PFSK-1 (cell line): ENCODE data around the gene ITPRIPL1.

Source experiments
- FOXP2 ChIP-seq: optimal IDR thresholded peaks from 2 replicates; pipeline ENCODE3; 2011; ENCODE audit warnings: borderline replicate concordance, control low read depth, inconsistent platforms; ENCODE audit not compliant: insufficient read depth; ENCODE audit errors: extremely low read length, extremely low read depth
- POLR2AphosphoS5 ChIP-seq: IDR thresholded peaks from 2 replicates; pipeline ENCODE4 v1.6.1; 2012; ENCODE audit warnings: low read depth, mild to moderate bottlenecking, control low read depth, low read length, moderate library complexity
- SIN3A ChIP-seq: IDR thresholded peaks from 2 replicates; pipeline ENCODE4 v1.6.1; 2012; ENCODE audit warnings: mild to moderate bottlenecking, low read length, moderate library complexity, borderline replicate concordance; ENCODE audit not compliant: insufficient read depth
- TAF1 ChIP-seq: IDR thresholded peaks from 2 replicates; pipeline ENCODE4 v1.6.1; 2012; ENCODE audit warnings: low read length, control low read depth, borderline replicate concordance; ENCODE audit not compliant: insufficient read depth
- TF ChIP-seq, protein P1 (sequence below), 2 experiments: IDR thresholded peaks; 2 replicates each; pipeline versions ENCODE4 v1.6.1 to v1.8.0; 2011 to 2012; ENCODE audit warnings: low read depth in 2 of 2, low read length in 2 of 2, control low read depth in 1 of 2, inconsistent platforms in 1 of 2, mild to moderate bottlenecking in 1 of 2, moderate library complexity in 1 of 2; ENCODE audit not compliant: insufficient read depth in 1 of 2

Gene ITPRIPL1

DNA sequence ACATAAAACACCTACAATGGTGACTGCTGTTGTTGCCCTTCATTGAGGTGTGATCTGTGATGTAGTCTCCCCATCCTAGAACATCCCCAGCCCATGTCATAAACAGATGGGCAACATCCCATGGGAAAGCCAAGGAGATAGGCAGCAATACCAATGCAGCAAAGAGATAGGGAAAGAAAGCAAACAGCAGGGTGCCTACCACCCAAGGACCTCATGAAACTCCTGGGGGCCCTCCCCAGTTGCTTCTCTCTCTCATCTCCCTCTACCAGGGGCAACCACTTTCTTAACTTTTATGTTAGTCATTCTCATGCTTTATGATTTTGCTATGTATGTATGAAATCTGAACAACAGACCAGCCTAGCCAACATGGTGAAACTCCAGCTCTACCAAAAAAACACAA, 8.1 kb upstream of the ITPRIPL1 start:
- TF ChIP-seq, protein P1, sequence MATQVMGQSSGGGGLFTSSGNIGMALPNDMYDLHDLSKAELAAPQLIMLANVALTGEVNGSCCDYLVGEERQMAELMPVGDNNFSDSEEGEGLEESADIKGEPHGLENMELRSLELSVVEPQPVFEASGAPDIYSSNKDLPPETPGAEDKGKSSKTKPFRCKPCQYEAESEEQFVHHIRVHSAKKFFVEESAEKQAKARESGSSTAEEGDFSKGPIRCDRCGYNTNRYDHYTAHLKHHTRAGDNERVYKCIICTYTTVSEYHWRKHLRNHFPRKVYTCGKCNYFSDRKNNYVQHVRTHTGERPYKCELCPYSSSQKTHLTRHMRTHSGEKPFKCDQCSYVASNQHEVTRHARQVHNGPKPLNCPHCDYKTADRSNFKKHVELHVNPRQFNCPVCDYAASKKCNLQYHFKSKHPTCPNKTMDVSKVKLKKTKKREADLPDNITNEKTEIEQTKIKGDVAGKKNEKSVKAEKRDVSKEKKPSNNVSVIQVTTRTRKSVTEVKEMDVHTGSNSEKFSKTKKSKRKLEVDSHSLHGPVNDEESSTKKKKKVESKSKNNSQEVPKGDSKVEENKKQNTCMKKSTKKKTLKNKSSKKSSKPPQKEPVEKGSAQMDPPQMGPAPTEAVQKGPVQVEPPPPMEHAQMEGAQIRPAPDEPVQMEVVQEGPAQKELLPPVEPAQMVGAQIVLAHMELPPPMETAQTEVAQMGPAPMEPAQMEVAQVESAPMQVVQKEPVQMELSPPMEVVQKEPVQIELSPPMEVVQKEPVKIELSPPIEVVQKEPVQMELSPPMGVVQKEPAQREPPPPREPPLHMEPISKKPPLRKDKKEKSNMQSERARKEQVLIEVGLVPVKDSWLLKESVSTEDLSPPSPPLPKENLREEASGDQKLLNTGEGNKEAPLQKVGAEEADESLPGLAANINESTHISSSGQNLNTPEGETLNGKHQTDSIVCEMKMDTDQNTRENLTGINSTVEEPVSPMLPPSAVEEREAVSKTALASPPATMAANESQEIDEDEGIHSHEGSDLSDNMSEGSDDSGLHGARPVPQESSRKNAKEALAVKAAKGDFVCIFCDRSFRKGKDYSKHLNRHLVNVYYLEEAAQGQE (IDR thresholded peaks at IDR 0.05; ENCODE audit: insufficient read depth in 1 of 2, low read depth in 2 of 2, low read length in 2 of 2) = no peak
- TF ChIP-seq TAF1 = no peak
- TF ChIP-seq POLR2AphosphoS5 = no peak
- no peak for TF ChIP-seq SIN3A
- TF ChIP-seq FOXP2 = no peak

GRCh38 chr2:96317584-96317997, 7.5 kb upstream of the ITPRIPL1 start:
- TF ChIP-seq TAF1 (no peak), POLR2AphosphoS5 (no peak), SIN3A (no peak), FOXP2 (no peak)
- TF ChIP-seq, protein P1 (IDR thresholded peaks at IDR 0.05; ENCODE audit: insufficient read depth in 1 of 2, low read depth in 2 of 2, low read length in 2 of 2) = no peak

- TF ChIP-seq FOXP2 = no peak
- TF ChIP-seq SIN3A = no peak
- TF ChIP-seq POLR2AphosphoS5 = no peak
- TF ChIP-seq TAF1 = no peak
Measured at GRCh38 chr2:96318723-96319122, 6.4 kb upstream of the ITPRIPL1 start.

DNA sequence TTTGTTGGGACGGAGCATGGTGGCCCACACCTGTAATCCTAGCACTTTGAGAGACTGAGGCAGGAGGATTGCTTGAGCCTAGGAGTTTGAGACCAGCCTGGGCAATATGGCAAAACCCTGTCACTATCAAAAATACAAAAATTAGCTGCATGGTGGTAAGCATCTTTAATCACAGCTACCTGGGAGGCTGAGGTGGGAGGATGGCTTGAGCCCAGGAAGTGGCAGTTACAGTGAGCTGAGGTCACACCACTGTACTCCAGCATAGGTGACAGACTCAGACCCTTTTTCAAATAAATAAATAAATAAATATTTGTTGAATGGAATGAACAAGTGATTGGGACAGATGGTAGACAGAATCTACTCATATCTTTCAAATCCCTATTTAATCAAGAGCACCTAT, 5.7 kb upstream of the ITPRIPL1 start:
- TF ChIP-seq, protein P1 (IDR thresholded peaks at IDR 0.05; ENCODE audit: insufficient read depth in 1 of 2, low read depth in 2 of 2, low read length in 2 of 2) = no peak
- no peak for TF ChIP-seq SIN3A
- no peak for TF ChIP-seq POLR2AphosphoS5
- no peak for TF ChIP-seq FOXP2
- TF ChIP-seq TAF1 = no peak

DNA sequence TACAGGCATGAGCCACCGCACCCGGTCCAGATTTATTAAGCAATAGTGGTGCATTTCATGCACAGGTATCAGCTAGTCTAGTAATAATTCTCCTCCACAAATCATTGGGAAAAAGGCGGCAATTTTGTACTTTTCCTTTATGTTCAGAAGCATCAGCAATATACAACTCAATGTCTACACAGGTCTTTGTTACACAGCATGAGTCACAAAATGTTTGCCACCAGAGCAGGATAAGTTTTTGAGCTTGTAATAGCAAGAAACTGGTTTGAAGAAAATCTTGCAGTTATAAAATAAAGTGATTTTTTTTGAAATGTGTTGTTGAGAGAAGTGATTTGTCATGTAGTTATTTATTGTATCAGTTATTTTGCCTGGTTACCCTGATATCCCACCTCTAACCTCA, 4.8 kb upstream of the ITPRIPL1 start:
- no peak for TF ChIP-seq SIN3A
- TF ChIP-seq, protein P1 (IDR thresholded peaks at IDR 0.05; ENCODE audit: insufficient read depth in 1 of 2, low read depth in 2 of 2, low read length in 2 of 2) = no peak
- TF ChIP-seq FOXP2 = no peak
- no peak for TF ChIP-seq POLR2AphosphoS5
